Psoas muscle (tissue), 8 donors: ENCODE data around the gene HDAC5. TPM values are rescaled to one million over a fixed set of nuclear protein-coding genes. Genes with fewer than 3 reads are reported as not detected.

Experiments used
- ATAC-seq, 4 donors: fragments of 200-7000 bp; cut with Tn5 transposase; one replicate each; pipeline ENCODE4 v1.9.1; 2020; ENCODE audit warnings: moderate library complexity in 3 of 4, mild to moderate bottlenecking in 2 of 4
- DNase-seq, 2 donors: peaks; one replicate each; pipeline ENCODE4 v3.0.0-alpha.2; 2020
- H3K27ac ChIP-seq: fragments of 200-600 bp; one replicate; pipeline ENCODE4 v1.8.0; 2022
- H3K27me3 ChIP-seq, 3 donors: fragments of 200-600 bp in 1 of 3; one replicate each; pipeline versions ENCODE4 v1.6.1 to v1.8.0; 2013 to 2022; ENCODE audit warnings: low read length in 2 of 3, mild to moderate bottlenecking in 2 of 3, moderate library complexity in 1 of 3; ENCODE audit not compliant: insufficient read depth in 3 of 3
- H3K36me3 ChIP-seq, 2 donors: fragments of 200-600 bp in 1 of 2; one replicate each; pipeline versions ENCODE4 v1.6.1 to v1.8.0; 2013 to 2022; ENCODE audit warnings: low read depth in 1 of 2, mild to moderate bottlenecking in 1 of 2, moderate library complexity in 1 of 2; ENCODE audit not compliant: insufficient read depth in 1 of 2
- H3K4me1 ChIP-seq: fragments of 200-600 bp; one replicate; pipeline ENCODE4 v1.8.0; 2022
- H3K4me3 ChIP-seq: fragments of 200-600 bp; one replicate; pipeline ENCODE4 v1.8.0; 2022; ENCODE audit warnings: mild to moderate bottlenecking
- H3K9me3 ChIP-seq: fragments of 200-600 bp; one replicate; pipeline ENCODE4 v1.8.0; 2022
- CTCF ChIP-seq: fragments of 200-600 bp; IDR thresholded peaks from one replicate; pipeline ENCODE4 v1.8.0; 2022; ENCODE audit warnings: antibody characterized with exemption
- WGBS, 3 donors: extraction: QIAGEN DNeasy Blood & Tissue Kit; methylation state at CpG; one replicate each; pipeline versions ENCODE4 v1.1.6 to v1.1.7; 2013; 5-methylcytosine and 5-hydroxymethylcytosine counted together
- intact Hi-C, 2 donors: fragments of 100-400 bp; cut with DNase I; formaldehyde crosslinking; loops; one replicate each; pipeline versions ENCODE4 v1.11.0 to v1.14.2; 2022
- polyA plus RNA-seq, 3 donors: library from polyadenylated mRNA; stranded (reverse); fragments of 200-250 nt; gene quantifications; one replicate each; pipeline ENCODE4 v1.2.3, GENCODE V29; 2013
- total RNA-seq, 4 donors: library from RNA; stranded (reverse); fragmentation: NEBNext Ultra II Directional in 2 of 4; extraction: Animal tissue kit (Norgen Biotek cat#: 25700) in 2 of 4; gene quantifications; one replicate each; pipeline versions ENCODE4 v1.2.1 to v1.2.4, GENCODE V29; 2021 to 2023
- donor health status: healthy with polysubstance abuse.
- donor health status: DM: no; HTN: no; CAD: no; lungs with moderate emphysema.
- donor health status: Bipolar disorder and iron deficiency.
- donor health status: healthy.
- donor health status: DM: yes; HTN: yes; CAD: no.
- donor health status: DM: no; HTN: no; CAD: no.
- donor health status: DM: no; HTN: no; CAD: no.
- donor health status: DM: yes; HTN: yes; CAD: no.

HDAC5 gene
- total and polyA plus RNA-seq, 7 donors: 8.8 to 75.6 (median 35.8) TPM

- no peak overlapping the region for H3K4me3 ChIP-seq
- DNase-seq (no peak), ATAC-seq (no peak)
- intact Hi-C loops: no loop called here
- 93 to 96% (median 95%) methylated on average over 11 of the region's 11 CpGs for WGBS, 3 donors
- H3K9me3 ChIP-seq: no peaks in the 10 kb centered on the region
- H3K27me3 ChIP-seq: no peaks in the 10 kb centered on the region
- H3K27ac ChIP-seq: no peak overlapping the region
- TF ChIP-seq CTCF: no peak
- H3K36me3 ChIP-seq: peaks cover 0 to 69% of the 10 kb centered on the region in 2 donors
- H3K4me1 ChIP-seq: peaks cover 28% of the 10 kb centered on the region
These were observed 31.4 kb downstream of the HDAC5 start for GRCh38 chr17:44092051-44092450.

DNA sequence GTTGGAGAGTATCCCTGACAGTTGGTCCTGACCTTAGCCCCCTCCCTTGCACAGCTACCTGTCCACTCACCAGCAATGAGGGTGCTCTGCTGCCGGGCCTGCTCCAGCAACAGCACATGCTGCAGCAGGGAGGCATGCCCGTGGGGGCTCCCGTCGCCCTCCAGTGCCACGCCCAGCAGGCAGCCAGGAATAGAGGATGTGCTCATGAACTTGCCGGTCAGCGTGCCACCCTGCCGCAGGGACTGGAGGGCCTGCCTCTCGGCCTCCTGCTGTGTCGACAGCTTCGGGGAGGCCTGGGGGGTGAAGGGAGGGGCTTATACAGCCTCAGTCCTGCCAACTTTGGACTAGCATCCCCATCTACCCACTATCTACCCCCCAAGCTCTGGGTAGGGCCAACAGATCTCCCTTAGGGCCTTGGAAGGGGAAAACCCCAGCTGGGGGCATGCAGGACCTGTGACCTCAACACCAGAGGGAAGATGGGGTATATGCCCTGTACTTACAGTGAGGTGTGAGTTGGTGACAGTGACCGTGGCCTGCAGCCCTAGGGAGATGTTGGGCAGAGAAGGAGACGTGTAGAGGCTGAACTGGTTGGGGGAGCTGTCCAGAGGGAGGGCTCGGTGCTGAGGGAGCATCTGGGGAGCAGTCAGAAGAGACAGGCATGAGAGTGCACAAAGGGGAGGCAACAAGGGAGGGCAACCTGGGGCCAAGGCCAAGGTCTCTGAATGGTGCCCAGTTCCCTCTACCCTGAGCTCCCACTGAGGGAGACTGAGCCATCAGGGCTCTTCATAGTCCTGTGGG is 32.0 kb downstream of the HDAC5 start:
- Histone ChIP-seq H3K4me3 (no peak overlapping the region), H3K9me3 (no peaks in the 10 kb centered on the region), H3K27me3 (no peaks in the 10 kb centered on the region), H3K4me1 (peaks cover 22% of the 10 kb centered on the region), H3K36me3 (peaks cover 0 to 74% of the 10 kb centered on the region in 2 donors), H3K27ac (no peak overlapping the region)
- TF ChIP-seq CTCF: no peak
- ATAC-seq (no peak), DNase-seq (no peak)
- intact Hi-C loops: no loop called here
- 84 to 86% (median 86%) methylated on average over 14 of the region's 14 CpGs for WGBS, 3 donors

GRCh38 chr17:44088254-44088653 is 35.2 kb downstream of the HDAC5 start:
- 91 to 93% (median 92%) methylated on average over 15 to 16 of the region's 16 CpGs for WGBS, 3 donors
- Histone ChIP-seq H3K36me3 (peaks cover 0 to 98% of the 10 kb centered on the region in 2 donors), H3K9me3 (no peaks in the 10 kb centered on the region), H3K27me3 (no peaks in the 10 kb centered on the region), H3K4me1 (peaks cover 6% of the 10 kb centered on the region), H3K4me3 (no peak overlapping the region), H3K27ac (peak overlapping the region; percentile 15)
- DNase-seq (no peak), ATAC-seq (no peak)
- no peak for TF ChIP-seq CTCF
- intact Hi-C loops: no loop called here

- no peak overlapping the region for H3K4me3 ChIP-seq
- no peak for DNase-seq
- WGBS, 3 donors: 51 to 80% (median 65%) methylated on average over 4 to 7 of the region's 8 CpGs
- peaks cover 6% of the 10 kb centered on the region for H3K4me1 ChIP-seq
- no peak for ATAC-seq
- no peaks in the 10 kb centered on the region for H3K9me3 ChIP-seq
- H3K36me3 ChIP-seq: peaks cover 4 to 98% of the 10 kb centered on the region in 2 donors
- intact Hi-C loops: no loop called here
- peak overlapping the region; percentile 42 for H3K27ac ChIP-seq
- TF ChIP-seq CTCF: no peak
- H3K27me3 ChIP-seq: no peaks in the 10 kb centered on the region
These were observed 36.1 kb downstream of the HDAC5 start for GRCh38 chr17:44087319-44087718.
